HG03060 (cell line): ENCODE results near the gene PAX5.

Experiments used
- ATAC-seq: cut with Tn5 transposase; IDR thresholded peaks from one replicate; pipeline ENCODE4 v1.9.1; 2021; ENCODE audit warnings: low read depth, moderate number of reproducible peaks; ENCODE audit not compliant: unreplicated experiment

Gene PAX5

GRCh38 chr9:36791222-36791950 is 242.7 kb downstream of the PAX5 start:
- no peak for ATAC-seq

GRCh38 chr9:36789886-36790285 is 244.2 kb downstream of the PAX5 start:
- no peak for ATAC-seq

- no peak for ATAC-seq
Measured at GRCh38 chr9:36788534-36788933, 245.5 kb downstream of the PAX5 start.

GRCh38 chr9:36787709-36788108 is 246.4 kb downstream of the PAX5 start:
- ATAC-seq, result no peak
